ENCODE results near the gene POLG.

DNA sequence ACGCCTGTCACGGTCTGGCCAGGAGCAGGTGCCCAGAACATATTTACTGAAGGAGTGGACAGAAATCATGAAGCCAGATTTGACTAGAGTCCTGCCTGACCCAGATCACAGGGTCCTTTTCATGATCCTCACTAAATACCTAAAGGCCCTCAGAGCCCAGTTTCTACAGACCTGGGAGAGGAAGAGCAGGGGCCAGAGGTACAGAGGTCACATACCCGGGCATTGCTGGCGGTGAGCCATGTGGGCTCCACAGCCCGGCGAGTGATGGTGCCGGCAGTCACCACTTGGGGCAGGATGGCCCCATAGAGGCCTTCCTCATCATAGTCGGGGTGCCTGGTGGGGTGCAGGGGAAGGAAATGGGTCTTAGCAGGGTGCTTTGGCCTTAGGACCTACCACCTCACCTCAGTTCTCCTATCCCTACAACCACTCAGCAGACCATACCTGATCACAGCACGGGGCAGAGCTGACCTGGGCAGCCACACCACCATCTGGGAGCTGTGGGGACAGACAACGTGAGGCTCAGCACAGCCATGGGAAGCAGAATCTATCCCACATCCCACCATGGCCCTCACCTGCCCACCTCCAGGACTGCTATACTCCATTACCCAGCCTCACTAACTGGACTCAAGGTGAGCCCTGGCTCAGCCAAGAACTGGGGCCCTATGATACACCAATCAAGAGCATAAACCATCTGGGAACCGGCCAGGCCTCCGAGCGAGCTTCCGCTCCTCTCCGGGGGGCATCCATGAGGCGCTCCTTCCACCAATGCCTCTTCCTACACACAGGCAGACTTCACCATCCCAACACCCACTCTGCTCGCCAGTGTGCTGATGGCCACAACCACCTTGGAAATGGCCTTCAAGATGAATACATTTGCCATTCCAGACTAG, 12.9 kb downstream of the POLG start:
- TF ChIP-seq PATZ1 (tag by site-specific recombination; IDR thresholded peaks at IDR 0.05): no peak
- TF ChIP-seq, protein P1, sequence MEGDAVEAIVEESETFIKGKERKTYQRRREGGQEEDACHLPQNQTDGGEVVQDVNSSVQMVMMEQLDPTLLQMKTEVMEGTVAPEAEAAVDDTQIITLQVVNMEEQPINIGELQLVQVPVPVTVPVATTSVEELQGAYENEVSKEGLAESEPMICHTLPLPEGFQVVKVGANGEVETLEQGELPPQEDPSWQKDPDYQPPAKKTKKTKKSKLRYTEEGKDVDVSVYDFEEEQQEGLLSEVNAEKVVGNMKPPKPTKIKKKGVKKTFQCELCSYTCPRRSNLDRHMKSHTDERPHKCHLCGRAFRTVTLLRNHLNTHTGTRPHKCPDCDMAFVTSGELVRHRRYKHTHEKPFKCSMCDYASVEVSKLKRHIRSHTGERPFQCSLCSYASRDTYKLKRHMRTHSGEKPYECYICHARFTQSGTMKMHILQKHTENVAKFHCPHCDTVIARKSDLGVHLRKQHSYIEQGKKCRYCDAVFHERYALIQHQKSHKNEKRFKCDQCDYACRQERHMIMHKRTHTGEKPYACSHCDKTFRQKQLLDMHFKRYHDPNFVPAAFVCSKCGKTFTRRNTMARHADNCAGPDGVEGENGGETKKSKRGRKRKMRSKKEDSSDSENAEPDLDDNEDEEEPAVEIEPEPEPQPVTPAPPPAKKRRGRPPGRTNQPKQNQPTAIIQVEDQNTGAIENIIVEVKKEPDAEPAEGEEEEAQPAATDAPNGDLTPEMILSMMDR (tag by site-specific recombination; IDR thresholded peaks at IDR 0.05): 0 out of 2 replicates have a peak, but pooled peaks have one; percentile 9
- no peak for TF ChIP-seq ZSCAN5A (tag by site-specific recombination; IDR thresholded peaks at IDR 0.05)
- no peak for TF ChIP-seq BCL11A (tag by site-specific recombination; IDR thresholded peaks at IDR 0.05; ENCODE audit: low read depth)
- TF ChIP-seq HOXC10 (CRISPR knock-in tag; IDR thresholded peaks at IDR 0.05): no peak
